Heart left ventricle (tissue), 16 donors: Measurements from ENCODE around the gene ZDHHC21. TPM values are rescaled to one million over a fixed set of nuclear protein-coding genes. Genes with fewer than 3 reads are reported as not detected.
A peak's percentile ranks its signal among the peaks of the same experiment; 100 is the strongest.

Experiments
- ATAC-seq, 4 donors: fragments of 200-7000 bp; cut with Tn5 transposase; one replicate each; pipeline ENCODE4 v1.9.1; 2020 to 2022; ENCODE audit warnings: moderate library complexity in 4 of 4, mild to moderate bottlenecking in 3 of 4, moderate number of reproducible peaks in 1 of 4
- DNase-seq, 5 donors: peaks; one replicate each; pipeline ENCODE4 v3.0.0-alpha.2; 2020
- H3K27ac ChIP-seq, 12 donors: fragments of 200-600 bp; sonication (generic) in 4 of 12; one replicate each; pipeline versions ENCODE4 v1.5.0 to v1.8.0; 2016 to 2022; ENCODE audit warnings: mild to moderate bottlenecking in 2 of 12
- H3K27me3 ChIP-seq, 9 donors: fragments of 200-600 bp; sonication (generic) in 2 of 9; one replicate each; pipeline versions ENCODE4 v1.5.1 to v1.8.0; 2016 to 2022; ENCODE audit warnings: mild to moderate bottlenecking in 3 of 9
- H3K36me3 ChIP-seq, 9 donors: fragments of 200-600 bp; sonication (generic) in 2 of 9; one replicate each; pipeline versions ENCODE4 v1.5.0 to v1.8.0; 2018 to 2022; ENCODE audit warnings: mild to moderate bottlenecking in 2 of 9
- H3K4me1 ChIP-seq, 12 donors: fragments of 200-600 bp; sonication (generic) in 4 of 12; one replicate each; pipeline versions ENCODE4 v1.5.0 to v1.8.0; 2016 to 2022; ENCODE audit warnings: mild to moderate bottlenecking in 3 of 12
- H3K4me3 ChIP-seq, 12 donors: fragments of 200-600 bp; sonication (generic) in 4 of 12; one replicate each; pipeline versions ENCODE4 v1.5.0 to v1.8.0; 2017 to 2022; ENCODE audit warnings: mild to moderate bottlenecking in 9 of 12, moderate library complexity in 4 of 12
- H3K9me3 ChIP-seq, 12 donors: fragments of 200-600 bp; sonication (generic) in 4 of 12; one replicate each; pipeline versions ENCODE4 v1.5.0 to v1.8.0; 2016 to 2022; ENCODE audit warnings: mild to moderate bottlenecking in 1 of 12
- POLR2A ChIP-seq, 2 donors: fragments of 450-650 bp; IDR thresholded peaks; one replicate each; pipeline ENCODE4 v1.6.1; 2017; ENCODE audit warnings: antibody characterized with exemption in 2 of 2, mild to moderate bottlenecking in 2 of 2, moderate library complexity in 2 of 2
- WGBS, 4 donors: extraction: QIAGEN DNeasy Blood & Tissue Kit in 2 of 4; methylation state at CpG; one replicate each; pipeline versions ENCODE4 v1.1.5 to v1.1.7; 2013 to 2018; 5-methylcytosine and 5-hydroxymethylcytosine counted together
- intact Hi-C, 10 donors: fragments of 100-400 bp; cut with DNase I; formaldehyde crosslinking; loops; one replicate each; pipeline versions ENCODE4 v1.11.1 to v1.14.2; 2022
- polyA plus RNA-seq, 2 donors: library from polyadenylated mRNA; stranded (reverse); fragments of 200-250 nt; gene quantifications; one replicate each; pipeline ENCODE4 v1.2.3, GENCODE V29; 2013
- total RNA-seq, 9 donors: library from RNA; depleted of rRNA in 2 of 9; stranded (reverse); fragments of >200 nt in 2 of 9; fragmentation: NEBNext Ultra II Directional in 3 of 9; extraction: Animal tissue kit (Norgen Biotek cat#: 25700) in 3 of 9; gene quantifications; one replicate each; pipeline versions ENCODE4 v1.1.0 to v1.2.4, GENCODE V29; 2016 to 2023
- TF ChIP-seq, protein P1 (sequence below), 12 donors: fragments of 200-600 bp; sonication (generic) in 4 of 12; IDR thresholded peaks; one replicate each; pipeline versions ENCODE4 v1.5.0 to v1.8.0; 2018 to 2022; ENCODE audit warnings: antibody characterized with exemption in 12 of 12, mild to moderate bottlenecking in 5 of 12
- donor health status: ischemic (EF 13 %, LVEDD 7.1; RV severe dilation, severe dysfunction).
- donor health status: healthy with polysubstance abuse.
- donor health status: DM: no; HTN: yes; CAD: no.
- donor health status: DM: no; HTN: no; CAD: no.
- donor health status: ischemic (EF 25% LVEDD 6.9; RV normal size, moderate dysfunction).
- donor health status: ischemic (EF 25% LVEDD 5.7; RV mildly dilated, moderate dysfunction).
- donor health status: healthy.
- donor health status: DM: yes; HTN: yes; CAD: no.
- donor health status: ischemic (EF 35%, LVEDD 5.7; RV mildly dilated, moderate dysfunction).
- donor health status: nonischemic (EF 11% LVEDD 7.7; RV severe dilation, severe dysfunction).
- donor health status: DM: yes; HTN: yes; CAD: no.
- donor health status: PGD.
- donor health status: ischemic (EF 29% LVEDD 5.4; RV normal size, mild dysfunction).
- donor health status: nonischemic (EF 23%, LVEDD 6.1; RV moderate dilation, normal function).

Gene ZDHHC21
- total and polyA plus RNA-seq, 11 donors = 3.5 to 9.3 (median 7.2) TPM

- DNase-seq (peak in 4 of 5 donors; percentile 15 to 29 (median 22)), ATAC-seq (peak in 1 of 4 donors; percentile 10)
- no peak for TF ChIP-seq POLR2A (IDR thresholded peaks at IDR 0.05)
- TF ChIP-seq, protein P1, sequence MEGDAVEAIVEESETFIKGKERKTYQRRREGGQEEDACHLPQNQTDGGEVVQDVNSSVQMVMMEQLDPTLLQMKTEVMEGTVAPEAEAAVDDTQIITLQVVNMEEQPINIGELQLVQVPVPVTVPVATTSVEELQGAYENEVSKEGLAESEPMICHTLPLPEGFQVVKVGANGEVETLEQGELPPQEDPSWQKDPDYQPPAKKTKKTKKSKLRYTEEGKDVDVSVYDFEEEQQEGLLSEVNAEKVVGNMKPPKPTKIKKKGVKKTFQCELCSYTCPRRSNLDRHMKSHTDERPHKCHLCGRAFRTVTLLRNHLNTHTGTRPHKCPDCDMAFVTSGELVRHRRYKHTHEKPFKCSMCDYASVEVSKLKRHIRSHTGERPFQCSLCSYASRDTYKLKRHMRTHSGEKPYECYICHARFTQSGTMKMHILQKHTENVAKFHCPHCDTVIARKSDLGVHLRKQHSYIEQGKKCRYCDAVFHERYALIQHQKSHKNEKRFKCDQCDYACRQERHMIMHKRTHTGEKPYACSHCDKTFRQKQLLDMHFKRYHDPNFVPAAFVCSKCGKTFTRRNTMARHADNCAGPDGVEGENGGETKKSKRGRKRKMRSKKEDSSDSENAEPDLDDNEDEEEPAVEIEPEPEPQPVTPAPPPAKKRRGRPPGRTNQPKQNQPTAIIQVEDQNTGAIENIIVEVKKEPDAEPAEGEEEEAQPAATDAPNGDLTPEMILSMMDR (IDR thresholded peaks at IDR 0.05) = no peak
- H3K9me3 ChIP-seq = no peaks in the 10 kb centered on the region
- 1 to 2% (median 1%) methylated on average over 17 to 35 of the region's 35 CpGs for WGBS, 4 donors
- H3K27me3 ChIP-seq = peaks cover 0 to 3% (median 0%) of the 10 kb centered on the region in 9 donors
- H3K4me1 ChIP-seq = peaks cover 0 to 17% (median 8%) of the 10 kb centered on the region in 12 donors
- peaks cover 0 to 26% (median 21%) of the 10 kb centered on the region in 9 donors for H3K36me3 ChIP-seq
- intact Hi-C loops = loop anchor here in 2 of 10 donors (2.0 to 10.0 kb wide), 2 partner anchors 44 to 62 kb away; no protein-coding TSS in a partner anchor
- H3K4me3 ChIP-seq = peak overlapping the region; percentile 70 to 95 (median 79)
- peak overlapping the region in 10 of 12 donors; percentile 24 to 75 (median 60) for H3K27ac ChIP-seq
Measured at GRCh38 chr9:14692470-14693250, 572 bp downstream of the ZDHHC21 start.

DNA sequence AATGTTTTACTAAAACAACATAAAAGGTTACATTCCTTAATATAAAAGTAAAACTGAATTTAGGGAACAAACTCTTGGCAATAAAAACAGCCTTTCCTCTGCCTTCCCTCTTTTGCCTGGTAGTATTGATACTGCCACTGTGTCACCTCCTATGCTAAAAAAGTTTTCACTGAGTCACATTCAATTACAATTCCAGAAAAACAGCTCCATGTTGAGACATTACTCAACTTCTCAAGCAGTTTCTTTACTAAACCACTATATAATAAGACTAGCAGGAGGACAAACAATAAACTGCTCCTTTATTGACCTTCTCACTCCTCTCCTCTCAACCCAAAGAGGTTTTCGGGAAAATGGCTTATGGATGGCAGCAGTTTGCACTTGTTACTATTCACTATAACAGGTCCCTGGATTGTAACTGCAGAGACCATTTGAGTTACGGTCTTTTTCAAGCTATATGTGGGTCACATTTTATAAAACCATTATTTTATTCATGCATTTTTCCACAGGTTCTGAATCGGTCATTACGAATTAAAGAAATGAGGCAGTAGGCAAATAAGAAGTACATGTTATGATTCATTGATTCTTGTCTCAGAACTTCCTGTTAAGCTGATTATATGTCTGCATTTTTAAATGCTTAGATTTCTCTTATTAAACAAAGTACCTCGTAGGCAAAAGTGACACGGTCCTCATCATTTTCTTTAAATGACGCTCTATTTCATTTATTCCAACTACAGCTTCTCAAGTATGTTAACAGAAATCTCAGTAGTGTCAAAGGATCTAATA, 2.1 kb downstream of the ZDHHC21 start:
- ATAC-seq = no peak

DNA sequence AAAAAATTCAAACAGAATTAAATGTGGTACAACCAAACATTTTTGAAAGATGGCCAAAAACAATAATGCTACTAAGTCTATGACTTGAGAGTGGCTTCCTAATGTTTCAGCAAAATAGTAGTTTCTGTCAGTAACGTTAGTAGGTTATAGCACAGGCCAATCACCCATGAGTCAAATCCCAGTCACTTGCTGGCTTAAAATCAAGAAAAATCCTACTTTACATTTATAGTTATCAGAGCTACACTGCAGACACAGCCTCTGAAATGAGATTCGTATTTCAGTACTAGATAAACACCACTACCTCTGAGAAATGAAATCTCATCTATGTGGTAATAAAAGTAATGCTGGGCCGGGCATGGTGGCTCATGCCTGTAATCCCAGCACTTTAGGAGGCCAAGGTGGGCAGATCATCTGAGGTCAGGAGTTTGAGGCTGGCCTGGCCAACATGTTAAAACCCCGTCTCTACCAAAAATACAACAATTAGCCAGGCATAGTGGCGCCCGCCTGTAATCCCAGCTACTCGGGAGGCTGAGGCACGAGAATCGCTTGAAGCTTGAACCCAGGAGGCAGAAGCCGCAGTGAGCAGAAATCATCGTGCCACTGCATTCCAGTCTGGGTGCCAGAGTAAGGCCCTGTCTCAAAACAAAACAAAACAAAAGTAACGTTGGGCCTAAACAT, 6.1 kb downstream of the ZDHHC21 start:
- Histone ChIP-seq H3K9me3 (peaks cover 0 to 4% (median 0%) of the 10 kb centered on the region in 12 donors), H3K27ac (no peak overlapping the region), H3K4me1 (peaks cover 0 to 13% (median 4%) of the 10 kb centered on the region in 12 donors), H3K36me3 (peaks cover 0 to 50% (median 35%) of the 10 kb centered on the region in 9 donors), H3K4me3 (no peak overlapping the region), H3K27me3 (no peaks in the 10 kb centered on the region)
- TF ChIP-seq, protein P1 (IDR thresholded peaks at IDR 0.05) = no peak
- TF ChIP-seq POLR2A (IDR thresholded peaks at IDR 0.05) = no peak
- intact Hi-C loops = no loop called here
- no peak for DNase-seq
- 83 to 90% (median 88%) methylated on average over 12 of the region's 12 CpGs for WGBS, 4 donors
- ATAC-seq = no peak

More for the DNA sequence above, 2.1 kb downstream of the ZDHHC21 start:
- H3K36me3 ChIP-seq = peaks cover 0 to 42% (median 34%) of the 10 kb centered on the region in 9 donors
- WGBS, 4 donors = 89 to 91% (median 90%) methylated on average over 7 of the region's 7 CpGs
- no peak for DNase-seq
- H3K4me1 ChIP-seq = peaks cover 0 to 17% (median 8%) of the 10 kb centered on the region in 12 donors
- H3K27ac ChIP-seq = no peak overlapping the region
- H3K27me3 ChIP-seq = no peaks in the 10 kb centered on the region
- peak overlapping the region in 1 of 12 donors; percentile 90 for H3K4me3 ChIP-seq
- intact Hi-C loops = loop anchor here in 1 of 10 donors (10.0 kb wide), 1 partner anchor 64 kb away; no protein-coding TSS in a partner anchor
- TF ChIP-seq, protein P1 (IDR thresholded peaks at IDR 0.05) = no peak
- no peak for TF ChIP-seq POLR2A (IDR thresholded peaks at IDR 0.05)
- H3K9me3 ChIP-seq = no peaks in the 10 kb centered on the region
